Stimulated activated CD4-positive, alpha-beta T cell treated with anti-CD3 and anti-CD28 coated beads, TNF-alpha, amount 100 ng/mL, for 4 hours (primary cell): ENCODE data around the gene RTL3.
"Not testable (repeated sequence)": the region's sequence is repeated elsewhere in the genome, so short reads cannot be mapped to it uniquely, and the experiment has no call there.

Experiments used
- DNase-seq, 3 experiments: peaks; one replicate each; pipeline ENCODE4 v3.0.0-alpha.2; 2020; ENCODE audit warnings: low read depth in 3 of 3

The RTL3 gene, protein sequence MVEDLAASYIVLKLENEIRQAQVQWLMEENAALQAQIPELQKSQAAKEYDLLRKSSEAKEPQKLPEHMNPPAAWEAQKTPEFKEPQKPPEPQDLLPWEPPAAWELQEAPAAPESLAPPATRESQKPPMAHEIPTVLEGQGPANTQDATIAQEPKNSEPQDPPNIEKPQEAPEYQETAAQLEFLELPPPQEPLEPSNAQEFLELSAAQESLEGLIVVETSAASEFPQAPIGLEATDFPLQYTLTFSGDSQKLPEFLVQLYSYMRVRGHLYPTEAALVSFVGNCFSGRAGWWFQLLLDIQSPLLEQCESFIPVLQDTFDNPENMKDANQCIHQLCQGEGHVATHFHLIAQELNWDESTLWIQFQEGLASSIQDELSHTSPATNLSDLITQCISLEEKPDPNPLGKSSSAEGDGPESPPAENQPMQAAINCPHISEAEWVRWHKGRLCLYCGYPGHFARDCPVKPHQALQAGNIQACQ

DNA sequence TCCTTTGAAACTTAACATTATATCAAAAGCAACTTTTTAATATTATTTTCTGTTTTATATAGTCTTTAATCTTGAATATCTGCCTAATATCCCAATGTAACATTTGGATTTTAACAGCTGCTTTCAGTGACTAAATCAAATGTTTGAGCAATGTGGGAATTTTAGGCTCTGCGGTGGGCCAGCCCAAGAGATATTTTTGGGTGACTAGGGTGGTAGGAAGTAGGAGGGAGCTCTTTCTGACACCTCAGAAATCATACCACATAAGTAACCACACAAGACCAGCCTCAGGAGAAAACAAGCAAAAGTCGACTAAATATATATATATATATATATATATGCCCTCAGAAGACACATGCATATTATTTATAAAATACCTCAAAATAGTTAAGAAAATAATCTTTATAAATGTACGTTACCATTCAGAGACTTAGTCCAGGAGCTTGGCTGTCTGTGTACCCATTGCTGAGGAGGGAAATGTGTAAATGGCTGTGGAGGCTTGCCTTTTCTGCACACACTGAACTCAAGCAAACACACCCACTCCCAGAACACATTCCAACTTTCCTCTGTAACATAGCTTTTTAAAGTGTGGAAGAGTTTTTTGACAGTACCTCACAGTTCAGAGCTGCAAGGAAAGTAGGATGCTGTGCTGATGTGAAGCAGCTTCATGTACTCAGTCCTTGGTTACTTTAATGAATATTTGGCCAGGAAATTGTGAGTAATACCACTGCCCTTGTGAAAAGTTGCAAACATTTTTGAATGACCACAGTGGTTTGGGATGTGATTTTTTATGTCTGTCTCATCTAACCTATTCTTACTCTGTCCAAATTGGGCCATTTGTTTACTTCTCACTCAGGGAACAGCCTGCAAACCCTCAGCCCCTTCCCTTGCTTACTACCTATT, at the start of gene RTL3:
RTL3 (minus strand) TSS at position 484 of the 900 bp plus-strand sequence. CDS start 908 bp downstream, outside the sequence.
- DNase-seq = no peak

- DNase-seq = no peak
Observed at GRCh38 chrX:78708816-78709215, 49.7 kb upstream of the RTL3 start.

- no peak for DNase-seq
Observed at GRCh38 chrX:78708262-78708661, 49.1 kb upstream of the RTL3 start.

DNA sequence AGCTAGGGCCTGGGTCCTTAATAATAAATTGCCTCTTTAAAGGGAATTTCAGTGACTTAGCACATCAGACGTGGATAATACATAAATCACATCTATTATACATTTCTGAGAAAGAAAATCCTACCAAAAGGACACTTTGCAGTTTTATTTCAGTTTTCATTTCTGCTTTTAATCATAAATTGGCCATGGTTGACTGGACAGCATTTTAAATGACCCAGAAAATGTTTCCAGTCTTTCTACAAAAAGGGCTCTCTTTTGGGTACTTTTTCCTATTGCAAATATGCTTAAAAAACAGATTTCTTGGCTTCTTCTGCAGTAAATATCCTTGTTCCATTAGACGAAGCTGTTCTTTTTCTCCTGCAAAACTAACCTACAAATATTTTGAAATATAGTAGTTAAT, 46.9 kb upstream of the RTL3 start:
- no peak for DNase-seq

DNA sequence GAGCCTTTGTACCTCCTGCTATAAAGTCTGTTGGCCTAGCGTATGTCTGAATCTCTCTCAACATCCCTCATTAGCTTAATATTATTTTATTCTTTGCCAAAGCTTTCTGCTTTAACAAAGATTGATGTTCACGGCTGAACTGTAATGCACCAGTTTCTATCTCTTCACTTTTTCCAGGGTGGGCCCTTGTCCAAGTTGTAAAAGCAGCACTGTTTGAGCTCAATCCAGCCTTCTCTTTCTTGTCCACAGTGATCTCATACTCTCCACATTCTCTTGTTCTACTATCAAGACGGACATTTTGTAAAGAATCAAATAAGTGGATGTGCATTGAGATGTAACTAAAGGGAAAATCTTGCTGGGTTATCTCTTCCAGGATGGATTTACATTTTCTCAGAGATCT, 34.4 kb upstream of the RTL3 start:
- DNase-seq = no peak

DNA sequence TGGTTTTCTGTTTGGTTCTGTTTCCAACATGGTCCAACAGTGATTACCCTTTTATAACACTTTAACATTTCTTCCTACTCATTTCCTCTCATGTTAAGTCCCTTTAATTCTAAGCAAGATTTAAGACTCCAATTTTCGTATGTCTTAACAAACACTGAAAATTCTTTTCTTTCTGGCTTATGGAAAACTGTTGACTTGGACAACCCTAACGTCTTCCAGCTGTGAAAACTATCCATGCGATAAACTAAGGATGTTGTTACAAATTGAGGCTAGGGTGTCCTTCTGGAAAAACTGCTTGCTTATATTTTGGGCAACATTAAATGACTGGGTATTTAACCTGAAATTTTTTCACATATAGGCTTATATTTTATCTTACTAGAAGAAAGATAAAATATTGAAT, 33.9 kb upstream of the RTL3 start:
- DNase-seq = no peak

DNA sequence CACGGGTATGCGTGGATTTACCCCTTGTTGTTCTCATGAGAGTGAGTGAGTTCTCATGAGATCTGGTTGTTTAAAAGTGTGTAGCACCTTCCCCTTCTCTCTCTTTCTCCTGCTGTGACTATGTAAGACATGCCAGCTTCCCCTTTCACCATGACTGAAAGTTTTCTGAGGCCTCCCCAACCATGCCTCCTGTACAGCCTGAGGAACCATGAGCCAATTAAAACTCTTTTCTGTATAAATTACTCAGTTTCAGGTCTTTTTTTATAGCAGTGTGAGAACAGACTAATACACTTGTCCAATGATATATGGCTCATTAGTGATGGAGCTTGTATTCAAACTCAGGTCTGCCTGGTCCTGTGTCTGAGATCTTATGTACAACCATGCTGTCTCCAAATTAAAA, 28.5 kb upstream of the RTL3 start:
- DNase-seq = no peak

DNA sequence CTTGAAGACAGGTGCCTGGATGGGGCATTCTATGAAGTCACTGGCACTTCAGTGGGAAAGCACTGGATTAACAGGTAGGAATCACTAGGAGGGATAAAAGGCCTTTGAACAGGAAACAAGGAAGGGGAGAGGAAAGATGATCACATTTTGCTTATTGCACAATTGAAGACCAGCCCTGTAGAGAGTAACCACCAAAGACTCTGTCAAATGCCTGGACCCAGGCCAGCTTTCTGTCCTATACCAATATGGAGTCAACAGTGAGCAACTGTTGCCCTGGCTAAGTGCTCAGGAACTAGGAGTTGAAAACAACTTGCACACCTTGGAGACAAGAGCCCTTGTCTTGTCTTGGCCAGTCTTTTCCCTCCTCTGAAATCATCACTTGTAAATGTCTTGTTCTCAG, 14.1 kb upstream of the RTL3 start:
- DNase-seq = no peak

GRCh38 chrX:78665342-78665741, 6.2 kb upstream of the RTL3 start:
- no peak for DNase-seq

DNA sequence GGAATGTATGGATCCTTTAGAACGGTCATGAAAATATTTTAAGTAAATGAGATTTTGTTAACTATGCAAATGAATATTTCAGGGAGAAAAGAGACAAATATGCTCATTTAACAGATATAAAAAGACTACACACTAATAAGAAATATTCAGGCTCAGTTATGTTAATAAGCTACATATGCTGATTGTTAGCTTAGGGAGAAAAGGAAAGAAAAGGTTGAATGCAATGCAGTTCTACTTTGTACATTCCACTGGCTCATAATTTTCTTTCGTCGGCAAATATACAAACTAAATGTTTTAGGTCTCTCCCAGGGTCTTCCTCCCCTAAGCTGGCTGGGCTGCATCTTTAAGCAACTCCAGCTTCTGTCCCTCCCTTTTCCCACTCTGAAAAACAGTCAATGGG, 2.7 kb upstream of the RTL3 start:
- DNase-seq = no peak

DNA sequence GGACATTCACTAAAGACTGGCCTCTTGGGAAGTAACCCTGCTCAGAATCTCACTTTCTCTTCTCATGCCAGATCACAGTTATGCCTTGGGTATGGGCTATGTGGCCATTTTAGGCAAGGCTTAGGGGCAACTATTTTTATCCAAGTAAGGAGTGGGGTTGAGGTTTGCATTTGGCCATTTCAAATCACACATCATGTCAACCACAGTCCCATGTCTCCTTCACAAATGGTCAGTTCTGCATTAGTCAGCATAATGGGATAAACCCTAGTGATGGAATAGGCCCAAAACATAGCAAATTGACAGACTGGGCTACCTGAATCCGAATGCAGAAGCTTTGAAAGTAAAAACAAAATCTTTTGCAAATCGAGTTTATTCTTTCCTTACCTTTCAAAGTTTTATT, 827 bp upstream of the RTL3 start:
- DNase-seq = no peak

GRCh38 chrX:78658414-78658813, 714 bp downstream of the RTL3 start:
- DNase-seq = no peak

DNA sequence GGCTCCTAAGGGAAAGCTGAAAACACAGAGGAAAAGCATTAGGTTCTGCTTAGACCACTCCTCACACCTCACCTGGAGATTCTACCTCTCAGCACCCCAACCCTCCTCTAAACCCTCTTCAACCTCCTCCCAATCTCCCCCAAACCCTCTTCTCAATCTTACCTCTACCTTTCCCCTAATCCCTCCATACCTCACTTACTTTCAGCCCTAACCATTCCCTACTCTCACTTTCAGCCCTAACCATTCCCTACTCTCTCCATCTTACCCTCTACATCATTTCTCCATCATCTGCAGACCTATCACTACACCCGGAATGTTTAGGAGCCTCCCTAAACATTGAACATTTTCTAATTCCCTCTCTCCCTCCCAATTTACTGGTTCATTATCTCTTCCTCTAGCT, 3.5 kb downstream of the RTL3 start:
- DNase-seq = no peak

DNA sequence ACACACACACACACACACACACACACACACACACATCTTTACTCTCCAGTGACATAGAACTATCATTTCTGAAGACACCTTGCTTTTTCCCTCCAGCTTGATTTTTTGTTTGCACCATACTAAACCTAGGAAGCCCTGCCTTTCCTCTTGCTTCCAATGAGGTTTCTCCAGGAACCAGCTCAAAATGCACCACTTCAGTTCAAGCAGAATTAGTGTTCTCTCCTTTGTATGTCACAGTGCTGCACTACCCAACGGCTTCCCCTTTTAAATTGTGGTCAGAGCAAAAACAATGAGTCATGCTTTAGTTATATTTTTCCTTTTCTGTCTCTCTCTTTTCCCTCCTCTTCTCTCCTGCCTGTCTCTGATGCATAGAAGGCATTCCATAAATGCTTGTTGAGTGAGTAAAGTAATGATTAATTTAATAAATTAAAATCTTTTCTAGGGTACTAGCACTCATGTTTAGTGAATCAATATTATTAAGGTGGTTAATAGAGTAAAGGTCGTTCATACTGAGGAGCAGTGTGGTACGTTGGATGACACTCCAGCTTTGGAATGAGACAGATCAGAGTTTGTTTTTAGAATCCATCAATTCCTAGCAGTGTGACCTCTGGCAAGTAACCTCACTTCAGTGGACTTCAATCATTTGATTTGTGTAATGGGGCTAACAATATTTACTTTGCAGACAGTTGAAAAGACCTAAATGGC, 5.9 kb downstream of the RTL3 start:
- no peak for DNase-seq

GRCh38 chrX:78650906-78651437, 8.2 kb downstream of the RTL3 start:
- no peak for DNase-seq

GRCh38 chrX:78643874-78644273, 15.3 kb downstream of the RTL3 start:
- no peak for DNase-seq

GRCh38 chrX:78643096-78643495, 16.0 kb downstream of the RTL3 start:
- no peak for DNase-seq

DNA sequence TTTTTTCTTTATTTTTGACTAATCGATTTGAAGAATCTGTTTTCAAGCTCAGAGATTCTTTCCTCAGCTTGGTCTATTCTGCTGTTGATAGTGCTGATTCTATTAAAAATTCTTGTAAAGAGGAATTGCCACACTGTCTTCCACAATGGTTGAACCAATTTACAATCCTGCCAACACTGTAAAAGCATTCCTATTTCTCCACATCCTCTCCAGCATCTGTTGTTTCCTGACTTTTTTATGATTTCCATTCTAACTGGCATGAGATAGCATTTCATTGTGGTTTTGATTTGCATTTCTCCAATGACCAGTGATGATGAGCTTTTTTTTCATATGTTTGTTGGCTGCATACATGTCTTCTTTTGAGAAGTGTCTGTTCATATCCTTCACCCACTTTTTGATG, 23.0 kb downstream of the RTL3 start:
- DNase-seq = not testable (repeated sequence)

GRCh38 chrX:78624962-78625909, 33.9 kb downstream of the RTL3 start:
- no peak for DNase-seq

GRCh38 chrX:78624426-78624825, 34.7 kb downstream of the RTL3 start:
- no peak for DNase-seq

- no peak for DNase-seq
Observed at GRCh38 chrX:78622831-78623230, 36.3 kb downstream of the RTL3 start.
